A549 treated with CpdA at 1 μM for 4 hours (cell line): Measurements from ENCODE around the gene SQOR. TPM values are rescaled to one million over a fixed set of nuclear protein-coding genes. Genes with fewer than 3 reads are reported as not detected.

Experiments
- total RNA-seq: library from RNA; stranded (reverse); fragments of 200-300 nt; extraction: Qiagen RNA extraction; gene quantifications from 5 replicates; pipeline ENCODE4 v1.2.3, GENCODE V29; 2022; ENCODE audit warnings: low read depth

SQOR gene
- total RNA-seq = 64.4 to 68.6 TPM (median 66.5 TPM) in 5 replicates

GRCh38 chr15:45634432-45635190, at the start of gene SQOR:
Gene SQOR (plus strand): TSS chr15:45635029. CDS start chr15:45658924, 23,895 bp downstream.

GRCh38 chr15:45587095-45587862, 47.5 kb upstream of the SQOR start, which contains the start of gene BLOC1S6:
Gene BLOC1S6 (plus strand): TSS chr15:45587379. CDS start chr15:45587444, 65 bp downstream.

Other genes starting within 250 kb of the SQOR start
- gene SLC30A4, start 112.3 kb upstream of the SQOR start, total RNA-seq = 1.1 to 1.7 TPM (median 1.6 TPM) in 5 replicates
- 17.5 to 31.1 TPM (median 20.8 TPM) in 5 replicates for gene BLOC1S6, start 47.6 kb upstream of the SQOR start, total RNA-seq